HUES64 (cell line): Measurements from ENCODE around the gene SLC13A4.
"Not testable (repeated sequence)": the region's sequence is repeated elsewhere in the genome, so short reads cannot be mapped to it uniquely, and the experiment has no call there.

ENCODE experiments used
- H3K27ac ChIP-seq: 2 replicates; pipeline ENCODE4 v1.7.0; 2013; ENCODE audit warnings: low read depth, low read length, inconsistent platforms
- H3K27me3 ChIP-seq: 2 replicates; pipeline ENCODE4 v1.6.1; 2013; ENCODE audit warnings: mild to moderate bottlenecking, low read length; ENCODE audit not compliant: insufficient read depth
- H3K36me3 ChIP-seq: 2 replicates; pipeline ENCODE4 v1.6.1; 2013; ENCODE audit warnings: mild to moderate bottlenecking, low read length; ENCODE audit not compliant: insufficient read depth
- H3K4me1 ChIP-seq: 2 replicates; pipeline ENCODE4 v1.6.1; 2013; ENCODE audit warnings: mild to moderate bottlenecking, low read length, moderate library complexity; ENCODE audit not compliant: insufficient read depth
- H3K4me3 ChIP-seq: 2 replicates; pipeline ENCODE4 v1.5.1; 2013; ENCODE audit warnings: mild to moderate bottlenecking, low read length, moderate library complexity
- H3K9ac ChIP-seq: 2 replicates; pipeline ENCODE4 v1.6.1; 2013; ENCODE audit warnings: mild to moderate bottlenecking, low read depth, low read length
- H3K9me3 ChIP-seq: 2 replicates; pipeline ENCODE4 v1.6.1; 2013; ENCODE audit warnings: low read depth, low read length; ENCODE audit not compliant: insufficient read depth
- WGBS: fragments of 150-250, 120-280 bp; methylation state at CpG from one replicate; pipeline ENCODE4 v1.1.7; 2013; ENCODE audit warnings: missing lambda C conversion rate; 5-methylcytosine and 5-hydroxymethylcytosine counted together

The SLC13A4 gene

DNA sequence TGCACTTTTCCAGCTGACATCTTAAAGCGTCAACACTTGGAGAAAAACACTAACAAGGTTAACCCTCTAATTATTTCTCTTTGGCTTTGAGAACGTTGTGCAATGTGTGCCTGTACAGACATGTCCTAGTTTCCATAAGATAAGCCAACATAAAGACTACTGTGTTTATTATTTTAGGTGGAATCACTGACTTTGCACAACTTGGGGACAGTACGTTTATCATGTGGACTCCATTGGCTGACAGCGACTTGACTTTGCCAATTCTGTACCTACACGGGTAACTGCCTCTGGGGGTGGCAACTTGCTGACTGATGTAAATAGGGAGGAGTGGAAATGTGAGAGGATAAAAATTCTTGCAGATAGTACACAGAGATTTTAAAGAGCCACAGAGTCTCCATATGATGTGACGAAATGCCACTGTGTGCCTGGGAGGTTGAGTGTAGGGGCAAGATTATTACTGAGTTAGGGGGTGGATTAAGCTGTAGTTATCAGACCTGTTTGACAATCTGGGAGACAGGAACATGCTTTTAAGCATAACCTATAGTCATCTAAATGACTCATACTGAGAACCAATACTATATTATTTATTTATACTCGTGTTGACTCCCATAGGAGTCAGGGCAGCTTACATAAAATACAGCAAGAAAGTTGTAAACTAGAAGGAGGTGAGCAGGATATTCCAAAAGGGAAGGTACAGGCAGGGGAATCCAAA is 21.0 kb downstream of the SLC13A4 start:
- Histone ChIP-seq H3K9me3 (no peaks in the 10 kb centered on the region), H3K27ac (no peak overlapping the region), H3K4me1 (peaks cover 2% of the 10 kb centered on the region), H3K9ac (no peak overlapping the region), H3K36me3 (no peaks in the 10 kb centered on the region), H3K27me3 (no peaks in the 10 kb centered on the region), H3K4me3 (no peak overlapping the region)
- 95% methylated on average over 6 of the region's 7 CpGs for WGBS

GRCh38 chr7:135706038-135706742 is 21.8 kb downstream of the SLC13A4 start:
- Histone ChIP-seq H3K4me1 (peaks cover 2% of the 10 kb centered on the region), H3K27ac (no peak overlapping the region)

DNA sequence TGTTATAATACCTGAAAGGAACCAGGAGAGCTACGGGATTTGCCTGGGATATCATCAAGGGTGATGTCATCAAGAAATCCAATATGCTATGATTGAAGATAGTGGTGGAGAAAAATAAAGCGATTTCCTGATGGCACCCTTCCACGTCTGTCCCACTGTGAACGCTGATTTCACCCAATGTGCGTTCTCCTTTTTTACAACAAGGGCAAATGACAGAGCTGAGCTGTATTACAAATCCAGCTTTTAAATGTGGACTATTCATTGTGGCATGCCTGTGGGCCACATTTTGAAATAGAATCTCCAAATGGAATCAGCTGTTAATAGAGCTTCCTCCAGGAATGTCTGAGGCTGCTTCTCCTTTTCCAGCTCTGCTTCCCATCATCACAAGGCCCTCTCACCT is 23.3 kb downstream of the SLC13A4 start:
- Histone ChIP-seq H3K9ac (no peak overlapping the region), H3K27ac (no peak overlapping the region), H3K36me3 (no peaks in the 10 kb centered on the region), H3K9me3 (no peaks in the 10 kb centered on the region), H3K27me3 (no peaks in the 10 kb centered on the region), H3K4me3 (no peak overlapping the region), H3K4me1 (no peaks in the 10 kb centered on the region; the same call in 1 of the 2 replicates)
- 76% methylated on average over 5 of the region's 5 CpGs for WGBS

More at GRCh38 chr7:135706038-135706742, 21.8 kb downstream of the SLC13A4 start:
- 90% methylated on average over 20 of the region's 20 CpGs for WGBS
- H3K27me3 ChIP-seq = no peaks in the 10 kb centered on the region
- no peaks in the 10 kb centered on the region for H3K9me3 ChIP-seq
- H3K9ac ChIP-seq = no peak overlapping the region
- H3K4me3 ChIP-seq = no peak overlapping the region
- H3K36me3 ChIP-seq = no peaks in the 10 kb centered on the region

DNA sequence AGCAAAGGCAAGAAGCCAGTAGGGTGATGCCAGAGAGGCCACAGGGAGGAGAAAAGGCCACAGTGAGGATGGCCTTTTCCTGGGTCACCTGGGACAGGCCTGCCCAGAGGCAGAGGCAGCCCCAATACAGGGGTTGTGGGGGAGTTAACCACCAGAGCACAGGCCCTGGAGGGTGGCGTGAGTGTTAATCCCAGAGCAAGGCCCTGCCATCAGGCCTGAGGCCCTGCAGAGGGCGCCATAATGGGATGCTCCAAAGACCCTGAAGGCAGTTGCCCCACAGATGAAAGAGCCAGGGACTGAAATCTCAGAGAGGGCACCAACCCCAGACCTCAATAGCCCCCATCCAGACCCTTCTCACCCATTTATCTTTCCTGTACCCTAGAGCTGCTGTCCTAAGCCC is 23.9 kb downstream of the SLC13A4 start:
- H3K9ac ChIP-seq = no peak overlapping the region
- H3K36me3 ChIP-seq = no peaks in the 10 kb centered on the region
- H3K27me3 ChIP-seq = no peaks in the 10 kb centered on the region
- H3K4me1 ChIP-seq = no peaks in the 10 kb centered on the region; the same call in 1 of the 2 replicates
- 55% methylated on average over 2 of the region's 2 CpGs for WGBS
- no peaks in the 10 kb centered on the region for H3K9me3 ChIP-seq
- H3K27ac ChIP-seq = no peak overlapping the region
- no peak overlapping the region for H3K4me3 ChIP-seq

DNA sequence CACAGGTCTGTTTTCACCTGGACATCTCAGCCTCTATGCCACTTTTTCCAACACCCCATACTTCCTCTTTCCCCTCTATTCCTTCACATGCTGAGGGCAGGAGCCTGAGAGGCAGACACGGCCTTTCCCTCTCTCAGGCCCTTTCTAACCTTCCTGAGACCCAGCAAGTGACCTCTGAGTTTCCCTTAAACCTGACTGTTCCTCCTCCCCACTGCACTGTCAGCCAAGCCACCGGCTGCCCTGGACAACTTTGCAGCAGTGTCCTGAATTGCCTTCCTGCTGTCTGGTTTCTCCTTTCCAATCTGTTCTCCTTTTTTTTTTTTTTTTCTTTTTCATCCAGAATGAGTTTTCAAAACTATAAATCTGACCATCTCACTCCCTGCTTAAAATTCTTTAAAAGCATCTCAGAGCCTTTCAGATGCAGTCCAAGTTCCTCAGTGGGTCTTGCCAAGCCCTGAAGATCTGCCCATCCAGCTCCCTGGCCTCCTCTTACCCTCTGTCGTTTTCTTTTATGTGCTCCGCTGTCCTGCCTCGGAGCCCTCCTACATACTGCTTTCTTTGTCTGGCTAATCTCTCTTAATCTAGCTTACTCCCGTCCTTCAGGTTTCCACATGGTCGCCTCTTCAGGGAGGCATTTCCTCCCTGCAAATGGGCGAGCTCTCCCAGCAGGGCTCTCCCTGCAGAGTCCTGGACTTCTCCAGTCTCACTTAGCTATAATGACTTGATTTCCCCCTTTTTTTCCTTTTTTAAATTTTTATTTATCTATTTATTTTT is 30.5 kb downstream of the SLC13A4 start:
- Histone ChIP-seq H3K9ac (no peak overlapping the region), H3K4me3 (no peak overlapping the region), H3K9me3 (no peaks in the 10 kb centered on the region), H3K27me3 (no peaks in the 10 kb centered on the region), H3K36me3 (no peaks in the 10 kb centered on the region), H3K27ac (no peak overlapping the region), H3K4me1 (no peaks in the 10 kb centered on the region)
- 59% methylated on average over 8 of the region's 8 CpGs for WGBS

DNA sequence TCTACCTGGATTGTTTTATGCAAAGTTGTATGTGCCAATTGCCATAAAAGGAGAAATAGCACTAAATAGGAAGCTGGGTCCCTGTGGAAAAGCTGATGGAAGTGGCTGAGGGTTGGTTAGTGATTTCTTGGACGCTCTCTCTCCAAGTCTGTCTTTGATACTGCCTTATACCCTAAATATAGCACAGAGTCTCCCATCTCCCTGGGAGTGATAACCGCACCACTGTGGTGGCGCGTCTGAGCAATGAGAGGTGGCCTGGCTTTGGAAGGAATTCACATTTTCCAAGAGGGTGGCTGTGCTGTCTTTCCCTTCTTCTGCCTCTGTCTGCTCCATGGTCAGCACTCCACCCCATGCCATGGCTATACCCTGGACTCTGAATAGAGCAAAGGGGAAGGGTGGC is 34.4 kb downstream of the SLC13A4 start:
- no peaks in the 10 kb centered on the region for H3K27me3 ChIP-seq
- 0 out of 2 replicates have a peak, but pooled peaks cover 7% of the 10 kb centered on the region for H3K36me3 ChIP-seq
- WGBS = 95% methylated on average over 3 of the region's 4 CpGs
- H3K4me1 ChIP-seq = no peaks in the 10 kb centered on the region
- no peak overlapping the region for H3K27ac ChIP-seq
- H3K9ac ChIP-seq = no peak overlapping the region
- no peaks in the 10 kb centered on the region for H3K9me3 ChIP-seq
- H3K4me3 ChIP-seq = no peak overlapping the region

DNA sequence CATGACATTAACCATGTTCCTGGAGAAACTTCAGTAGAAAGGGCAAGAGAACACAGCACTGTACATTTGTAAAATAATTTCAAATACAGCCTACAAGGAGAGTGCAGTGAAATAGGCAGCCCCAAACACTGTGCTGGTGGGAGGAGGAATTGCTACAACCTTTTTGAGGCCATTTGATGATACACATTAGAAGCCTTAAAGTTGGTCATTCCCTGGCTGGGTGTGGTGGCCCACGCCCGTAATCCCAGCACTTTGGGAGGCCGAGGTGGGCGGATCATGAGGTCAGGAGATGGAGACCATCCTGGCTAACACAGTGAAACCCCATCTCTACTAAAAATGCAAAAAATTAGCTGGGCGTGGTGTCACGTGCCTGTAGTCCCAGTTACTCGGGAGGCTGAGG is 35.4 kb downstream of the SLC13A4 start:
- not testable (repeated sequence) for H3K4me1 ChIP-seq, H3K9ac ChIP-seq, H3K27ac ChIP-seq, H3K9me3 ChIP-seq, H3K36me3 ChIP-seq, H3K4me3 ChIP-seq, H3K27me3 ChIP-seq
- 96% methylated on average over 7 of the region's 7 CpGs for WGBS

DNA sequence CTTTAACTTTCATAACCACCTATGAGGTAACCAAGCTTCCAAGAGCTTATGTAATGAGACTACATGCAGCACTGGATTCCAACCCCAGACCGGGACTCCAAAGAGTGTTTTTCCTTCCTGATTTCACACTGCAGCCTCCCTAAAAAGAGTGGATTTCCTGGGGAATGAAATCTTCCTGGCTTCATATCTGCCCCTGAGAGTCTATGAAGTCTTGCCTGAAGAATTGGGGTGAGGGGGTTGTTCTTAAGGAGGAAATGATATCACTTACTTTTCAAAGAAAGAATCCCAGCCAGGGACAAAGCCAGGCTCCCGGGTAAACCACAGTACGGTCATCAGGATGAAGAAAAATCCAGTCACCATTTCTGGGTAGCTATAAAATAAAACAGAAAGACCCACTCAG is 35.9 kb downstream of the SLC13A4 start:
- Histone ChIP-seq H3K27ac (no peak overlapping the region), H3K4me1 (no peaks in the 10 kb centered on the region), H3K9ac (no peak overlapping the region), H3K4me3 (no peak overlapping the region), H3K36me3 (0 out of 2 replicates have a peak, but pooled peaks cover 7% of the 10 kb centered on the region), H3K9me3 (no peaks in the 10 kb centered on the region), H3K27me3 (no peaks in the 10 kb centered on the region)
- 95% methylated on average over 3 of the region's 3 CpGs for WGBS

- H3K9ac ChIP-seq = no peak overlapping the region
- no peaks in the 10 kb centered on the region for H3K9me3 ChIP-seq
- WGBS = 90% methylated on average over 3 of the region's 3 CpGs
- H3K27me3 ChIP-seq = no peaks in the 10 kb centered on the region
- no peaks in the 10 kb centered on the region for H3K4me1 ChIP-seq
- no peak overlapping the region for H3K4me3 ChIP-seq
- H3K36me3 ChIP-seq = 0 out of 2 replicates have a peak, but pooled peaks cover 7% of the 10 kb centered on the region
- H3K27ac ChIP-seq = no peak overlapping the region
These were observed 37.4 kb downstream of the SLC13A4 start for GRCh38 chr7:135690566-135690965.

DNA sequence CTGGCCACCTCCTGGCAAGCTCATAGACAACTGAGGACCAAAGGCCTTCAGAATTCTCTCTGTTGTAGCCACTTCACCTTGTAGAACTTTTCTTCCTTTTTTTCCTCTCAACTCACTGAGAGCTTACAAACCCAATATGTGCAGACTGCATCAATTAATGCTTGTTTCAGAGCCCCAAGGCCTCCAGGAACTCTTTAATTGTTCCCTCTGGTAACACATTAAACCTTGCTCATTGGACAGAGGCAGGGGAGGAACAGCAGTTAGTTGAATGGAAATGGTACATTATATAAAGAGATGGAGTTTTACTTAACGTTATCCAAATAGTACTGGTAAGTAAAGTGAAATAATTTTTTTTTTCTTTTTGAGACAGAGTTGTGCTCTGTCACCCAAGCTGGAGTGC is 40.5 kb downstream of the SLC13A4 start:
- no peak overlapping the region for H3K9ac ChIP-seq
- no CpG with 5 or more reads among the region's 1 CpG for WGBS

More for the DNA sequence above, 40.5 kb downstream of the SLC13A4 start:
- H3K27ac ChIP-seq = no peak overlapping the region
- no peak overlapping the region for H3K4me3 ChIP-seq
- H3K9me3 ChIP-seq = no peaks in the 10 kb centered on the region
- no peaks in the 10 kb centered on the region for H3K27me3 ChIP-seq
- 0 out of 2 replicates have a peak, but pooled peaks cover 7% of the 10 kb centered on the region for H3K36me3 ChIP-seq
- H3K4me1 ChIP-seq = no peaks in the 10 kb centered on the region
